Heart left ventricle (tissue), 16 donors: Measurements from ENCODE around the gene HS3ST2. TPM values are rescaled to one million over a fixed set of nuclear protein-coding genes. Genes with fewer than 3 reads are reported as not detected.
"Not testable (repeated sequence)": the region's sequence is repeated elsewhere in the genome, so short reads cannot be mapped to it uniquely, and the experiment has no call there.

Experiments
- ATAC-seq, 4 donors: fragments of 200-7000 bp; cut with Tn5 transposase; one replicate each; pipeline ENCODE4 v1.9.1; 2020 to 2022; ENCODE audit warnings: moderate library complexity in 4 of 4, mild to moderate bottlenecking in 3 of 4, moderate number of reproducible peaks in 1 of 4
- DNase-seq, 5 donors: peaks; one replicate each; pipeline ENCODE4 v3.0.0-alpha.2; 2020
- H3K27ac ChIP-seq, 12 donors: fragments of 200-600 bp; sonication (generic) in 4 of 12; one replicate each; pipeline versions ENCODE4 v1.5.0 to v1.8.0; 2016 to 2022; ENCODE audit warnings: mild to moderate bottlenecking in 2 of 12
- H3K27me3 ChIP-seq, 9 donors: fragments of 200-600 bp; sonication (generic) in 2 of 9; one replicate each; pipeline versions ENCODE4 v1.5.1 to v1.8.0; 2016 to 2022; ENCODE audit warnings: mild to moderate bottlenecking in 3 of 9
- H3K36me3 ChIP-seq, 9 donors: fragments of 200-600 bp; sonication (generic) in 2 of 9; one replicate each; pipeline versions ENCODE4 v1.5.0 to v1.8.0; 2018 to 2022; ENCODE audit warnings: mild to moderate bottlenecking in 2 of 9
- H3K4me1 ChIP-seq, 12 donors: fragments of 200-600 bp; sonication (generic) in 4 of 12; one replicate each; pipeline versions ENCODE4 v1.5.0 to v1.8.0; 2016 to 2022; ENCODE audit warnings: mild to moderate bottlenecking in 3 of 12
- H3K4me3 ChIP-seq, 12 donors: fragments of 200-600 bp; sonication (generic) in 4 of 12; one replicate each; pipeline versions ENCODE4 v1.5.0 to v1.8.0; 2017 to 2022; ENCODE audit warnings: mild to moderate bottlenecking in 9 of 12, moderate library complexity in 4 of 12
- H3K9me3 ChIP-seq, 12 donors: fragments of 200-600 bp; sonication (generic) in 4 of 12; one replicate each; pipeline versions ENCODE4 v1.5.0 to v1.8.0; 2016 to 2022; ENCODE audit warnings: mild to moderate bottlenecking in 1 of 12
- POLR2A ChIP-seq, 2 donors: fragments of 450-650 bp; IDR thresholded peaks; one replicate each; pipeline ENCODE4 v1.6.1; 2017; ENCODE audit warnings: antibody characterized with exemption in 2 of 2, mild to moderate bottlenecking in 2 of 2, moderate library complexity in 2 of 2
- WGBS, 4 donors: extraction: QIAGEN DNeasy Blood & Tissue Kit in 2 of 4; methylation state at CpG; one replicate each; pipeline versions ENCODE4 v1.1.5 to v1.1.7; 2013 to 2018; 5-methylcytosine and 5-hydroxymethylcytosine counted together
- intact Hi-C, 10 donors: fragments of 100-400 bp; cut with DNase I; formaldehyde crosslinking; loops; one replicate each; pipeline versions ENCODE4 v1.11.1 to v1.14.2; 2022
- polyA plus RNA-seq, 2 donors: library from polyadenylated mRNA; stranded (reverse); fragments of 200-250 nt; gene quantifications; one replicate each; pipeline ENCODE4 v1.2.3, GENCODE V29; 2013
- total RNA-seq, 9 donors: library from RNA; depleted of rRNA in 2 of 9; stranded (reverse); fragments of >200 nt in 2 of 9; fragmentation: NEBNext Ultra II Directional in 3 of 9; extraction: Animal tissue kit (Norgen Biotek cat#: 25700) in 3 of 9; gene quantifications; one replicate each; pipeline versions ENCODE4 v1.1.0 to v1.2.4, GENCODE V29; 2016 to 2023
- TF ChIP-seq, protein P1 (sequence below), 12 donors: fragments of 200-600 bp; sonication (generic) in 4 of 12; IDR thresholded peaks; one replicate each; pipeline versions ENCODE4 v1.5.0 to v1.8.0; 2018 to 2022; ENCODE audit warnings: antibody characterized with exemption in 12 of 12, mild to moderate bottlenecking in 5 of 12
- donor health status: ischemic (EF 13 %, LVEDD 7.1; RV severe dilation, severe dysfunction).
- donor health status: healthy with polysubstance abuse.
- donor health status: DM: no; HTN: yes; CAD: no.
- donor health status: DM: no; HTN: no; CAD: no.
- donor health status: ischemic (EF 25% LVEDD 6.9; RV normal size, moderate dysfunction).
- donor health status: ischemic (EF 25% LVEDD 5.7; RV mildly dilated, moderate dysfunction).
- donor health status: healthy.
- donor health status: DM: yes; HTN: yes; CAD: no.
- donor health status: ischemic (EF 35%, LVEDD 5.7; RV mildly dilated, moderate dysfunction).
- donor health status: nonischemic (EF 11% LVEDD 7.7; RV severe dilation, severe dysfunction).
- donor health status: DM: yes; HTN: yes; CAD: no.
- donor health status: PGD.
- donor health status: ischemic (EF 29% LVEDD 5.4; RV normal size, mild dysfunction).
- donor health status: nonischemic (EF 23%, LVEDD 6.1; RV moderate dilation, normal function).

Gene HS3ST2
- total and polyA plus RNA-seq, 11 donors, result 0.08 to 4.3 (median 0.20) TPM

DNA sequence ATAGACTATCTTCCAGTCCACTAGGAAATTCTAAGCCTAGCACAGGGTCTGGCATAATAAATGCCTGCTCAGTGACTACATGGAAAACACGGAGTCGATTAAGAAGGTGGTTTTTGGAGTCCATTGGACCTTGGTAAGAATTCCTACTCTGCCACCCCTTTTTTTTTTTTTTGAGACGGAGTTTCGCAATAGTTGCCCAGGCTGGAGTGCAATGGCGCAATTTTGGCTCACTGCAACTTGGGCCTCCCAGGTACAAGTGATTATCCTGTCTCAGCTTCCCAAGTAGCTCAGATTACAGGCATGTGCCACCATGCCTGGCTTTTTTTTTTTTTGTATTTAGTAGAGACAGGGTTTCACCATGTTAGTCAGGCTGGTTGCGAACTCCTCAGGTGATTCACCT lies 123.2 kb downstream of the HS3ST2 start:
- no peak for ATAC-seq
- H3K36me3 ChIP-seq, result no peaks in the 10 kb centered on the region
- H3K9me3 ChIP-seq, result no peaks in the 10 kb centered on the region
- H3K4me3 ChIP-seq, result no peak overlapping the region
- H3K27ac ChIP-seq, result no peak overlapping the region
- DNase-seq, result no peak
- WGBS, 4 donors, result 77 to 86% (median 81%) methylated on average over 6 of the region's 6 CpGs
- H3K4me1 ChIP-seq, result peaks cover 0 to 18% (median 8%) of the 10 kb centered on the region in 12 donors
- no peak for TF ChIP-seq POLR2A (IDR thresholded peaks at IDR 0.05)
- TF ChIP-seq, protein P1, sequence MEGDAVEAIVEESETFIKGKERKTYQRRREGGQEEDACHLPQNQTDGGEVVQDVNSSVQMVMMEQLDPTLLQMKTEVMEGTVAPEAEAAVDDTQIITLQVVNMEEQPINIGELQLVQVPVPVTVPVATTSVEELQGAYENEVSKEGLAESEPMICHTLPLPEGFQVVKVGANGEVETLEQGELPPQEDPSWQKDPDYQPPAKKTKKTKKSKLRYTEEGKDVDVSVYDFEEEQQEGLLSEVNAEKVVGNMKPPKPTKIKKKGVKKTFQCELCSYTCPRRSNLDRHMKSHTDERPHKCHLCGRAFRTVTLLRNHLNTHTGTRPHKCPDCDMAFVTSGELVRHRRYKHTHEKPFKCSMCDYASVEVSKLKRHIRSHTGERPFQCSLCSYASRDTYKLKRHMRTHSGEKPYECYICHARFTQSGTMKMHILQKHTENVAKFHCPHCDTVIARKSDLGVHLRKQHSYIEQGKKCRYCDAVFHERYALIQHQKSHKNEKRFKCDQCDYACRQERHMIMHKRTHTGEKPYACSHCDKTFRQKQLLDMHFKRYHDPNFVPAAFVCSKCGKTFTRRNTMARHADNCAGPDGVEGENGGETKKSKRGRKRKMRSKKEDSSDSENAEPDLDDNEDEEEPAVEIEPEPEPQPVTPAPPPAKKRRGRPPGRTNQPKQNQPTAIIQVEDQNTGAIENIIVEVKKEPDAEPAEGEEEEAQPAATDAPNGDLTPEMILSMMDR (IDR thresholded peaks at IDR 0.05), result no peak
- H3K27me3 ChIP-seq, result peaks cover 0 to 23% (median 3%) of the 10 kb centered on the region in 9 donors
- intact Hi-C loops, result no loop called here

DNA sequence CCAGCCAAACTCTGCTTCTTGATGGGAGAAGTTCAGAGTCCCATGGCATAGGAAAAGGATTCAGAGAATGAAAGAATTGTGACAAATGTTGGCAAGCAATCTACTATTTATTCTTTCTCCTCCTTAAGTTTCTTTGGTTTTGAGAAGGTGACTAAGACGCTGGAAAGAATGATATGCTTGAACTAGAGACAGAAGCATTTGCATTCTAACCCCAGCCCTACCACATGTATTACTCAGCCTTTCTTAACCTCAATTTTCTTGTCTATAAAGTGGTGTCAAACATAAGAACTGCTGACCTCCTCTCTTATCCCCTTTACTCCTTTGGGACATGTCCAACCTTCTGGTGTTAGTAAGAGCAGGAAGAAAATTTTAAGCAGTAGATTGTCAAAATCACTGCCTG lies 124.7 kb downstream of the HS3ST2 start:
- TF ChIP-seq, protein P1 (IDR thresholded peaks at IDR 0.05), result no peak
- no peak for TF ChIP-seq POLR2A (IDR thresholded peaks at IDR 0.05)
- intact Hi-C loops, result no loop called here

DNA sequence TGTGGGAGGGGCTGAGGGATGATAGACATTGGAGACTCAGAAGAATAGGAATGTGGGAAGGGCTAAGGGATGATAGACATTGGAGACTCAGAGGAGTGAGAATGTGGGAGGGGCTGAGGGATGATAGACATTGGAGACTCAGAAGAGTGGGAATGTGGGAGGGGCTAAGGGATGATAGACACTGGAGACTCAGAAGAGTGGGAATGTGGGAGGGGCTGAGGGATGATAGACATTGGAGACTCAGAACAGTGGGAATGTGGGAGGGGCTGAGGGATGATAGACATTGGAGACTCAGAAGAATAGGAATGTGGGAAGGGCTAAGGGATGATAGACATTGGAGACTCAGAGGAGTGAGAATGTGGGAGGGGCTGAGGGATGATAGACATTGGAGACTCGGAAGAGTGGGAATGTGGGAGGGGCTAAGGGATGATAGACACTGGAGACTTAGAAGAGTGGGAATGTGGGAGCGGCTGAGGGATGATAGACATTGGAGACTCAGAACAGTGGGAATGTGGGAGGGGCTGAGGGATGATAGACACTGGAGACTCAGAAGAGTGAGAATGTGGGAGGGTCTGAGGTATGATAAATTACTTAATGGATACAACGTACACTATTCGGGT lies 125.9 kb downstream of the HS3ST2 start:
- not testable (repeated sequence) for H3K4me1 ChIP-seq, ATAC-seq, H3K36me3 ChIP-seq, DNase-seq, H3K4me3 ChIP-seq, H3K9me3 ChIP-seq, H3K27ac ChIP-seq
- WGBS, 4 donors, result 48 to 58% (median 53%) methylated on average over 4 of the region's 4 CpGs
- intact Hi-C loops, result loop anchor here in 3 of 10 donors (5.0 to 10.0 kb wide), 3 partner anchors 38 to 265 kb away; no protein-coding TSS in a partner anchor
- peaks cover 0 to 16% (median 3%) of the 10 kb centered on the region in 9 donors for H3K27me3 ChIP-seq

More for the DNA sequence above, 124.7 kb downstream of the HS3ST2 start:
- DNase-seq (no peak), ATAC-seq (no peak)
- WGBS, 4 donors, result 68 to 80% (median 77%) methylated on average over 1 of the region's 1 CpG
- Histone ChIP-seq H3K27me3 (peaks cover 0 to 17% (median under 1%) of the 10 kb centered on the region in 9 donors), H3K36me3 (no peaks in the 10 kb centered on the region), H3K4me1 (peaks cover 0 to 10% (median 1%) of the 10 kb centered on the region in 12 donors), H3K27ac (no peak overlapping the region), H3K4me3 (no peak overlapping the region), H3K9me3 (no peaks in the 10 kb centered on the region)

DNA sequence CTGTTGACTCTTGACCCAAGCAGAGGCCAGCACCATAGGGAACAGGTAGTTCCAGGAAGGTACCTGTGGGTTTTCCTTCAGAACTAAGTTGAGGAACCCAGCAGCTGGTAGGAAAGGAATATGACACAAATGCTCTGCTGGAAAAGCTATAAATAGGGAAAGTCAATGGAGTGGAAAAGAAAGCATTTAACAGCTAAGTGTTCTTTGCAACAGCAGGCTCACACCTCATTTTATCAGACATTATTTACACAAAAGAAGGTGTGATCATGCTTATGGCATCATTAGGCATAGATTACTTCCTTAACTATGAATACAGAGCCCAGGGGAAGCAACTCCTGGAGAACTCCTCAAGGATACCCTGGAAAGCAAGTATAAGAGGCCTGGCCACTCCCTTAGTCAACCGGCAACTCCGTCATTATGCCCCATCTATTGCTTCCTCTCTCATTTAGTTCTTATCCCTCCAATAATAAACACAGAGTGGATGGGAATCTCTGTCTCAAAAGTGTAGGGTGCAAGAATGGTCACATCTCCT lies 128.1 kb downstream of the HS3ST2 start:
- no peak overlapping the region for H3K4me3 ChIP-seq
- ATAC-seq (no peak), DNase-seq (no peak)
- H3K27me3 ChIP-seq, result peaks cover 0 to 17% (median 6%) of the 10 kb centered on the region in 9 donors
- no peaks in the 10 kb centered on the region for H3K4me1 ChIP-seq
- no peaks in the 10 kb centered on the region for H3K36me3 ChIP-seq
- H3K27ac ChIP-seq, result no peak overlapping the region
- intact Hi-C loops, result loop anchor here in 3 of 10 donors (5.0 to 10.0 kb wide), 3 partner anchors 40 to 267 kb away; no protein-coding TSS in a partner anchor
- WGBS, 4 donors, result 94 to 98% (median 96%) methylated on average over 2 of the region's 2 CpGs
- no peaks in the 10 kb centered on the region for H3K9me3 ChIP-seq
- TF ChIP-seq, protein P1 (IDR thresholded peaks at IDR 0.05), result no peak
- TF ChIP-seq POLR2A (IDR thresholded peaks at IDR 0.05), result no peak
